Right lobe of liver (tissue), 6 donors: ENCODE measurements around the gene PEPD. TPM values are rescaled to one million over a fixed set of nuclear protein-coding genes. Genes with fewer than 3 reads are reported as not detected.
"Not testable (repeated sequence)": the region's sequence is repeated elsewhere in the genome, so short reads cannot be mapped to it uniquely, and the experiment has no call there.

Experiments
- ATAC-seq, 4 donors: fragments of 200-7000 bp; cut with Tn5 transposase; one replicate each; pipeline ENCODE4 v1.9.1; 2020; ENCODE audit warnings: mild to moderate bottlenecking in 4 of 4, moderate library complexity in 4 of 4
- DNase-seq, 3 donors: peaks; one replicate each; pipeline ENCODE4 v3.0.0-alpha.2; 2020
- H3K27ac ChIP-seq, 3 donors: fragments of 200-600 bp; one replicate each; pipeline ENCODE4 v1.8.0; 2022
- H3K27me3 ChIP-seq, 2 donors: fragments of 200-600 bp; one replicate each; pipeline ENCODE4 v1.8.0; 2022
- H3K36me3 ChIP-seq, 4 donors: fragments of 200-600 bp; sonication (generic) in 1 of 4; one replicate each; pipeline versions ENCODE4 v1.5.1 to v1.8.0; 2017 to 2022; ENCODE audit warnings: control low read depth in 1 of 4
- H3K4me1 ChIP-seq, 4 donors: fragments of 200-600 bp; sonication (generic) in 1 of 4; one replicate each; pipeline versions ENCODE4 v1.5.1 to v1.8.0; 2017 to 2022; ENCODE audit warnings: control low read depth in 1 of 4
- H3K4me3 ChIP-seq, 3 donors: fragments of 200-600 bp; one replicate each; pipeline ENCODE4 v1.8.0; 2022
- H3K9me3 ChIP-seq, 4 donors: fragments of 200-600 bp; sonication (generic) in 1 of 4; one replicate each; pipeline versions ENCODE4 v1.5.1 to v1.8.0; 2017 to 2022; ENCODE audit warnings: control low read depth in 1 of 4
- POLR2A ChIP-seq: fragments of 450-650 bp; IDR thresholded peaks from one replicate; pipeline ENCODE4 v1.6.1; 2017; ENCODE audit warnings: antibody characterized with exemption, mild to moderate bottlenecking
- WGBS: methylation state at CpG from one replicate; pipeline ENCODE4 v1.1.6; 2018; ENCODE audit warnings: low coverage, low lambda C conversion rate; ENCODE audit not compliant: insufficient coverage; ENCODE audit errors: missing lambda C conversion rate; 5-methylcytosine and 5-hydroxymethylcytosine counted together
- intact Hi-C, 2 donors: fragments of 100-400 bp; cut with DNase I; formaldehyde crosslinking; loops; one replicate each; pipeline versions ENCODE4 v1.11.2 to v1.14.1; 2022
- total RNA-seq, 6 experiments: library from RNA; depleted of rRNA in 2 of 6; stranded (reverse); fragments of >200 nt in 2 of 6; fragmentation: NEBNext Ultra II Directional in 3 of 6; extraction: Animal tissue kit (Norgen Biotek cat#: 25700) in 3 of 6; gene quantifications; one replicate each; pipeline versions ENCODE4 v1.1.0 to v1.2.4, GENCODE V29; 2016 to 2023
- TF ChIP-seq, protein P1 (sequence below), 4 donors: fragments of 200-600 bp in 3 of 4; fragments of 450-650 bp in 1 of 4; IDR thresholded peaks; one replicate each; pipeline versions ENCODE4 v1.5.1 to v1.8.0; 2016 to 2022; ENCODE audit warnings: antibody characterized with exemption in 4 of 4, mild to moderate bottlenecking in 2 of 4
- donor health status: DM: no; HTN: yes; CAD: no.
- donor health status: DM: no; HTN: no; CAD: no.
- donor health status: DM: no; HTN: no; CAD: no.
- donor health status: DM: no; HTN: yes; CAD: no.
- donor health status: DM: no; HTN: yes; CAD: no.

The PEPD gene
- total RNA-seq, 6 experiments from 2014 or later = 121 to 261 (median 167) TPM

- DNase-seq (no peak), ATAC-seq (no peak)
- Histone ChIP-seq H3K4me3 (no peak overlapping the region), H3K9me3 (no peaks in the 10 kb centered on the region), H3K4me1 (no peaks in the 10 kb centered on the region), H3K27me3 (no peaks in the 10 kb centered on the region), H3K36me3 (no peaks in the 10 kb centered on the region), H3K27ac (no peak overlapping the region)
- TF ChIP-seq, protein P1, sequence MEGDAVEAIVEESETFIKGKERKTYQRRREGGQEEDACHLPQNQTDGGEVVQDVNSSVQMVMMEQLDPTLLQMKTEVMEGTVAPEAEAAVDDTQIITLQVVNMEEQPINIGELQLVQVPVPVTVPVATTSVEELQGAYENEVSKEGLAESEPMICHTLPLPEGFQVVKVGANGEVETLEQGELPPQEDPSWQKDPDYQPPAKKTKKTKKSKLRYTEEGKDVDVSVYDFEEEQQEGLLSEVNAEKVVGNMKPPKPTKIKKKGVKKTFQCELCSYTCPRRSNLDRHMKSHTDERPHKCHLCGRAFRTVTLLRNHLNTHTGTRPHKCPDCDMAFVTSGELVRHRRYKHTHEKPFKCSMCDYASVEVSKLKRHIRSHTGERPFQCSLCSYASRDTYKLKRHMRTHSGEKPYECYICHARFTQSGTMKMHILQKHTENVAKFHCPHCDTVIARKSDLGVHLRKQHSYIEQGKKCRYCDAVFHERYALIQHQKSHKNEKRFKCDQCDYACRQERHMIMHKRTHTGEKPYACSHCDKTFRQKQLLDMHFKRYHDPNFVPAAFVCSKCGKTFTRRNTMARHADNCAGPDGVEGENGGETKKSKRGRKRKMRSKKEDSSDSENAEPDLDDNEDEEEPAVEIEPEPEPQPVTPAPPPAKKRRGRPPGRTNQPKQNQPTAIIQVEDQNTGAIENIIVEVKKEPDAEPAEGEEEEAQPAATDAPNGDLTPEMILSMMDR (IDR thresholded peaks at IDR 0.05) = no peak
- no peak for TF ChIP-seq POLR2A
- intact Hi-C loops = no loop called here
- 54% methylated on average over 8 of the region's 8 CpGs for WGBS
Observed at GRCh38 chr19:33558151-33558550, 36.6 kb upstream of the PEPD start.

- H3K4me3 ChIP-seq = no peak overlapping the region
- TF ChIP-seq POLR2A = no peak
- TF ChIP-seq, protein P1 (IDR thresholded peaks at IDR 0.05) = no peak
- ATAC-seq = no peak
- intact Hi-C loops = no loop called here
- H3K27me3 ChIP-seq = no peaks in the 10 kb centered on the region
- no peak overlapping the region for H3K27ac ChIP-seq
- WGBS = 65% methylated on average over 13 of the region's 13 CpGs
- H3K4me1 ChIP-seq = no peaks in the 10 kb centered on the region
- DNase-seq = no peak
- H3K9me3 ChIP-seq = no peaks in the 10 kb centered on the region
- H3K36me3 ChIP-seq = no peaks in the 10 kb centered on the region
Observed at GRCh38 chr19:33557720-33558119, 36.1 kb upstream of the PEPD start.

DNA sequence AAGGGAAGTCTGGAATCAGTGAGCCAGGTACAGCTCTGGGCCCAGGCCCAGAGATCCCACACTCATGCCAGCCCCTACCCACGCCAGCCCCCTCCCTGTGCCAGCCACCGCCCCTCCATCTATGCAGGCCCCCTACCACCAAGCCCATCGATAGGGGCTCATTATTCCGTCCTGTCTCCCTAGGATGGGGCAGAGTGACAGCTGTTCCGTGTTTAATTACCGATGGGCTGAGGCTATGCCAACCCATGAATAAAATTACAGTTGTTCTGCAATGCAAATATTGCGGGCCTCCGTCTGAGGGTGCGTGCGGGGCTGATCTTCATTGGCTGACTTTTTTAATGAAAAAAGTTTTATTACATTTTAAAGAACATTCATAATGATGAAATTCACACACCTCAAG, 35.6 kb upstream of the PEPD start:
- Histone ChIP-seq H3K4me1 (no peaks in the 10 kb centered on the region), H3K27me3 (no peaks in the 10 kb centered on the region), H3K4me3 (no peak overlapping the region), H3K36me3 (no peaks in the 10 kb centered on the region), H3K9me3 (no peaks in the 10 kb centered on the region), H3K27ac (no peak overlapping the region)
- WGBS = 73% methylated on average over 5 of the region's 10 CpGs
- TF ChIP-seq, protein P1 (IDR thresholded peaks at IDR 0.05) = no peak
- no peak for TF ChIP-seq POLR2A
- DNase-seq (no peak), ATAC-seq (no peak)
- intact Hi-C loops = no loop called here

GRCh38 chr19:33556261-33556660, 34.7 kb upstream of the PEPD start:
- intact Hi-C loops = no loop called here

GRCh38 chr19:33555726-33556125, 34.1 kb upstream of the PEPD start:
- DNase-seq, H3K9me3 ChIP-seq, intact Hi-C loops, H3K27me3 ChIP-seq, H3K36me3 ChIP-seq, H3K27ac ChIP-seq, H3K4me3 ChIP-seq, H3K4me1 ChIP-seq, ATAC-seq: not testable (repeated sequence)
- 35% methylated on average over 4 of the region's 4 CpGs for WGBS

More at GRCh38 chr19:33556261-33556660, 34.7 kb upstream of the PEPD start:
- no peak overlapping the region for H3K27ac ChIP-seq
- no peaks in the 10 kb centered on the region for H3K36me3 ChIP-seq
- no peak for DNase-seq
- ATAC-seq = no peak
- H3K4me3 ChIP-seq = no peak overlapping the region
- WGBS = 24% methylated on average over 3 of the region's 4 CpGs
- no peaks in the 10 kb centered on the region for H3K27me3 ChIP-seq
- no peaks in the 10 kb centered on the region for H3K4me1 ChIP-seq
- no peaks in the 10 kb centered on the region for H3K9me3 ChIP-seq
- TF ChIP-seq, protein P1 (IDR thresholded peaks at IDR 0.05) = no peak
- TF ChIP-seq POLR2A = no peak
